Heart right ventricle (tissue), 16 donors: Measurements from ENCODE around the gene MYO1F. TPM values are rescaled to one million over a fixed set of nuclear protein-coding genes. Genes with fewer than 3 reads are reported as not detected.
"Not testable (repeated sequence)": the region's sequence is repeated elsewhere in the genome, so short reads cannot be mapped to it uniquely, and the experiment has no call there.

Experiments used
- ATAC-seq, 8 donors: fragments of 200-7000 bp; cut with Tn5 transposase; one replicate each; pipeline ENCODE4 v1.9.1; 2020; ENCODE audit warnings: mild to moderate bottlenecking in 8 of 8, moderate library complexity in 8 of 8, moderate number of reproducible peaks in 1 of 8
- DNase-seq, 2 donors: peaks; one replicate each; pipeline ENCODE4 v3.0.0-alpha.2; 2020
- H3K27ac ChIP-seq, 10 donors: fragments of 200-600 bp; sonication (generic) in 2 of 10; one replicate each; pipeline versions ENCODE4 v1.5.0 to v1.8.0; 2020 to 2022; ENCODE audit warnings: mild to moderate bottlenecking in 3 of 10
- H3K27me3 ChIP-seq, 7 donors: fragments of 200-600 bp; one replicate each; pipeline ENCODE4 v1.8.0; 2021 to 2022; ENCODE audit warnings: mild to moderate bottlenecking in 2 of 7
- H3K36me3 ChIP-seq, 9 donors: fragments of 200-600 bp; sonication (generic) in 1 of 9; one replicate each; pipeline versions ENCODE4 v1.5.0 to v1.8.0; 2020 to 2022; ENCODE audit warnings: mild to moderate bottlenecking in 2 of 9
- H3K4me1 ChIP-seq, 9 donors: fragments of 200-600 bp; sonication (generic) in 1 of 9; one replicate each; pipeline versions ENCODE4 v1.5.0 to v1.8.0; 2020 to 2022; ENCODE audit warnings: mild to moderate bottlenecking in 4 of 9
- H3K4me3 ChIP-seq, 10 donors: fragments of 200-600 bp; sonication (generic) in 2 of 10; one replicate each; pipeline versions ENCODE4 v1.5.0 to v1.8.0; 2020 to 2022; ENCODE audit warnings: mild to moderate bottlenecking in 7 of 10, moderate library complexity in 2 of 10
- H3K9me3 ChIP-seq, 11 donors: fragments of 200-600 bp in 10 of 11; sonication (generic) in 2 of 11; one replicate each; pipeline versions ENCODE4 v1.5.0 to v1.8.0; 2013 to 2022; ENCODE audit warnings: mild to moderate bottlenecking in 2 of 11, control low read depth in 1 of 11, moderate library complexity in 1 of 11
- CTCF ChIP-seq, 9 donors: fragments of 200-600 bp; sonication (generic) in 2 of 9; IDR thresholded peaks; one replicate each; pipeline versions ENCODE4 v1.5.0 to v1.8.0; 2021 to 2022; ENCODE audit warnings: antibody characterized with exemption in 9 of 9, mild to moderate bottlenecking in 5 of 9, moderate library complexity in 1 of 9
- WGBS, 2 donors: extraction: QIAGEN DNeasy Blood & Tissue Kit; methylation state at CpG; one replicate each; pipeline ENCODE4 v1.1.7; 2013; ENCODE audit warnings: inconsistent platforms in 1 of 2; 5-methylcytosine and 5-hydroxymethylcytosine counted together
- intact Hi-C, 10 donors: fragments of 100-400 bp; cut with DNase I; formaldehyde crosslinking; loops; one replicate each; pipeline versions ENCODE4 v1.11.1 to v1.14.2; 2022
- polyA plus RNA-seq, 2 donors: library from polyadenylated mRNA; stranded (reverse); fragments of 200-250 nt; gene quantifications; one replicate each; pipeline ENCODE4 v1.2.3, GENCODE V29; 2013
- total RNA-seq, 10 donors: library from RNA; stranded (reverse); fragmentation: NEBNext Ultra II Directional in 3 of 10; extraction: Animal tissue kit (Norgen Biotek cat#: 25700) in 3 of 10; gene quantifications; one replicate each; pipeline versions ENCODE4 v1.2.1 to v1.2.4, GENCODE V29; 2021 to 2023
- donor health status: Arrhythmogenic right ventricular cardiomyopathy.
- donor health status: ischemic (EF 13 %, LVEDD 7.1; RV severe dilation, severe dysfunction).
- donor health status: healthy with polysubstance abuse.
- donor health status: DM: no; HTN: yes; CAD: no.
- donor health status: DM: no; HTN: no; CAD: no.
- donor health status: ischemic (EF 25% LVEDD 6.9; RV normal size, moderate dysfunction).
- donor health status: ischemic (EF 25% LVEDD 5.7; RV mildly dilated, moderate dysfunction).
- donor health status: healthy.
- donor health status: DM: yes; HTN: yes; CAD: no.
- donor health status: Ischemic cardiomyopathy.
- donor health status: ischemic (EF 35%, LVEDD 5.7; RV mildly dilated, moderate dysfunction).
- donor health status: nonischemic (EF 11% LVEDD 7.7; RV severe dilation, severe dysfunction).
- donor health status: DM: yes; HTN: yes; CAD: no.
- donor health status: PGD.
- donor health status: ischemic (EF 29% LVEDD 5.4; RV normal size, mild dysfunction).
- donor health status: nonischemic (EF 23%, LVEDD 6.1; RV moderate dilation, normal function).

Gene MYO1F
- total and polyA plus RNA-seq, 12 donors, result 2.0 to 25.7 (median 6.5) TPM

GRCh38 chr19:8617984-8618383 lies 40.7 kb upstream of the MYO1F start:
- H3K4me1 ChIP-seq, result peaks cover 0 to 4% (median 0%) of the 10 kb centered on the region in 9 donors
- no peak for TF ChIP-seq CTCF (IDR thresholded peaks at IDR 0.05)
- H3K4me3 ChIP-seq, result no peak overlapping the region
- peaks cover 0 to 36% (median 22%) of the 10 kb centered on the region in 7 donors for H3K27me3 ChIP-seq
- ATAC-seq, result no peak
- no peak overlapping the region for H3K27ac ChIP-seq
- no peak for DNase-seq
- no peaks in the 10 kb centered on the region for H3K36me3 ChIP-seq
- WGBS, 2 donors, result 78 to 79% methylated on average over 4 of the region's 4 CpGs
- H3K9me3 ChIP-seq, result no peaks in the 10 kb centered on the region
- intact Hi-C loops, result no loop called here

- WGBS, 2 donors, result 65 to 70% methylated on average over 15 of the region's 15 CpGs
- H3K9me3 ChIP-seq, H3K36me3 ChIP-seq, H3K4me1 ChIP-seq, H3K27ac ChIP-seq, DNase-seq, intact Hi-C loops, ATAC-seq, H3K4me3 ChIP-seq: not testable (repeated sequence)
- peaks cover 0 to 36% (median 22%) of the 10 kb centered on the region in 7 donors for H3K27me3 ChIP-seq
Observed at GRCh38 chr19:8617325-8617724, 40.1 kb upstream of the MYO1F start.

- 71 to 72% methylated on average over 6 of the region's 6 CpGs for WGBS, 2 donors
- Histone ChIP-seq H3K27ac (no peak overlapping the region), H3K4me1 (peaks cover 0 to 4% (median under 1%) of the 10 kb centered on the region in 9 donors), H3K4me3 (no peak overlapping the region), H3K27me3 (peaks cover 0 to 36% (median 22%) of the 10 kb centered on the region in 7 donors), H3K36me3 (no peaks in the 10 kb centered on the region), H3K9me3 (no peaks in the 10 kb centered on the region)
- DNase-seq (no peak), ATAC-seq (no peak)
- TF ChIP-seq CTCF (IDR thresholded peaks at IDR 0.05), result no peak
- intact Hi-C loops, result no loop called here
Observed at GRCh38 chr19:8616861-8617260, 39.6 kb upstream of the MYO1F start.

DNA sequence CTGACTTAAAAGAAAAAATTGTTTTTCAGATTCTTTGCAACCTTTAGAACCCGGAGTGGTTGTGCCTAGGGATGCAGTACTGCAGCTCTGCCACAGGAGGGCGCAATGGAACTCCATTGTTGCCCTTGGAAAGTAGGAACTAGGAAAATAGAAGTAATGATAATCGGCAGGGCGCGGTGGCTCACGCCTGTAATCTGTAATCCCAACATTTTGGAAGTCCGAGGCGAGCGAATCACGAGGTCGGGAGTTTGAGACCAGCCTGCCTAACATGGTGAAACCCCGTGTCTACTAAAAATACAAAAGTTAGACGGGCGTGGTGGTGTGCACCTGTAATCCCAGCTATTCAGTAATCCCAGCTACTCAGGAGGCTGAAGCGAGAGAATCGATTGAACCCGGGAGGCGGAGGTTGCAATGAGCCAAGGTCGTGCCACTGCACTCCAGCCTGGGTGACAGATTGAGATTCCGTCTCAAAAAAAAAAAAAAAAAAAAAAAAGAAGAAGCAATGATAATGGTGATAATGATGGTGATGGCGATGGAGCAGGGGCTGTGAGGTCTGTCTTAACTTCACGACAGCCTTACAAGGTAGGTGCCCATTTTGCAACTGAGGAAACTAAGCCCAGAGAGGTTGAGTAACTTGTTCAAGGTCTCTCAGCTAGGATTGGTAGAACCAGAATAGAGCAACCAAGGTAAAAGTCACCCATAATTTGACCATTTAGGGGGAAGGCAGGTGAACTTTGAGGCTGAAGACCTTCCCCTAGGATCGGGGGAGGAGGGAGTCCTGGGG lies 38.8 kb upstream of the MYO1F start:
- Histone ChIP-seq H3K36me3 (no peaks in the 10 kb centered on the region), H3K4me1 (peaks cover 0 to 10% (median 6%) of the 10 kb centered on the region in 9 donors), H3K27ac (no peak overlapping the region), H3K4me3 (no peak overlapping the region), H3K9me3 (no peaks in the 10 kb centered on the region), H3K27me3 (peaks cover 0 to 32% (median 19%) of the 10 kb centered on the region in 7 donors)
- ATAC-seq (no peak), DNase-seq (peak in 1 of 2 donors; percentile 49)
- 34 to 39% methylated on average over 23 of the region's 23 CpGs for WGBS, 2 donors
- intact Hi-C loops, result no loop called here
- TF ChIP-seq CTCF (IDR thresholded peaks at IDR 0.05), result peak; percentile 73 to 95 (median 88)

DNA sequence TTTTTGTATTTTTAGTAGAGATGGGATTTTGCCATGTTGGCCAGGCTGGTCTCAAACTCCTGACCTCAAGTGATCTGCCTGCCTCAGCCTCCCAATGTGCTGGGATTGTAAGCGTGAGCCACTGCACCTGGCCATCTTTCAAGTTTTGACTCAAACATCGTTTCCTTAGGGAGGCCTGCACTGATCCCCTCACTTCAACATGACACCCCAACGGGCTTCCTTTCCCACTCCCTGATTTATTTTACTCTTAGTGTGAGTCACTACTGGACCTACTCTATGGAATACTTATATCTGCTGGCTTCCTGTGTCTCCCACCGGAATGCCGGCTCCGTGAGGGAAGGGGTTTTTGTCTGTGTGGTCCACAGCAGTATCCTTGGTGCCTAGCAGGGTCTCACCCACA lies 37.8 kb upstream of the MYO1F start:
- no peak overlapping the region for H3K4me3 ChIP-seq
- peaks cover 0 to 23% (median 10%) of the 10 kb centered on the region in 7 donors for H3K27me3 ChIP-seq
- 27 to 52% methylated on average over 6 of the region's 6 CpGs for WGBS, 2 donors
- TF ChIP-seq CTCF (IDR thresholded peaks at IDR 0.05), result no peak
- no peak overlapping the region for H3K27ac ChIP-seq
- intact Hi-C loops, result no loop called here
- H3K36me3 ChIP-seq, result no peaks in the 10 kb centered on the region
- no peak for DNase-seq
- peaks cover 0 to 11% (median 6%) of the 10 kb centered on the region in 9 donors for H3K4me1 ChIP-seq
- H3K9me3 ChIP-seq, result no peaks in the 10 kb centered on the region
- ATAC-seq, result no peak
